GM18499 (cell line): Measurements from ENCODE around the gene RAB14.

Source experiments
- ATAC-seq: cut with Tn5 transposase; IDR thresholded peaks from one replicate; pipeline ENCODE4 v1.9.1; 2021; ENCODE audit warnings: moderate number of reproducible peaks; ENCODE audit not compliant: insufficient read depth, unreplicated experiment

The RAB14 gene

DNA sequence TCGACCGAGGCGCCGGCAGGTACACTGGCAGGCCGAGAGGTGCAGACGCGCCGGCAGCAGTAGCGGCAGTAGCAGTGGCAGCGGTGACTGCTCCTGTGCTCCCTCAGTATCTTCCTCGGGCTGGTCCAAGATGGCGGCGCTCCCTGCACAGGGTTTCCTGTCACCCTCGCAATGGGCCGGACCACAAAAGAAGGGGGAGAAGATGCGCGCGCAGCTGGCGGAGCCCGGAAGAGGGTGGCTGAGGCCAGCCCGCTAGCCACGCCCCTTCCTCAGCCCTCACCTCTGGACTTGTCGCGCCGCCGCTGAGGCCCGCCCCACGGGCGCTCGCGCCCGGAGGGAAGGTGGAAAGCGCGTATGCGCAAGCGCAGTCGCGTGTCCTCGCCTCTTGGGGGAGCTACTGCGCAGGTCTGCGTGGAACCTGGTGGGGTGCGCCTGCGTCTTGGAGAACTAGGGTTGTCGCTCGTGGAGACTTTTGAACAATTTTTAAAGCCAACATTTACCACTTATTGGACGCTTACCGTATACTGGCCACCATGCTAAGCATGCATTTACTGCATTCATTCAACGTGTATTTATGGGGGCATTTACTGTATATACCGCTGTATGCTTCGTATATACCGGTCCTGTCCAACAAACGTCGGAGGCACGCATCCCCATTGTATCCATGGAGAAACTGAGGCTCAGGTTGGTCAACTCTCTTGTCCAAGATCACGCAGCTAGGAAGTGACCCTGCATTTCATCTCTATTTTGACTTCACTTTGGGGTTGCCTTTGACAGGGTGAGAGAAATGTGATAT is at the start of gene RAB14:
Gene RAB14 (minus strand): TSS at position 132 of the 796 bp plus-strand sequence. CDS start 8,457 bp downstream, outside the sequence.
- peak; percentile 82 for ATAC-seq

DNA sequence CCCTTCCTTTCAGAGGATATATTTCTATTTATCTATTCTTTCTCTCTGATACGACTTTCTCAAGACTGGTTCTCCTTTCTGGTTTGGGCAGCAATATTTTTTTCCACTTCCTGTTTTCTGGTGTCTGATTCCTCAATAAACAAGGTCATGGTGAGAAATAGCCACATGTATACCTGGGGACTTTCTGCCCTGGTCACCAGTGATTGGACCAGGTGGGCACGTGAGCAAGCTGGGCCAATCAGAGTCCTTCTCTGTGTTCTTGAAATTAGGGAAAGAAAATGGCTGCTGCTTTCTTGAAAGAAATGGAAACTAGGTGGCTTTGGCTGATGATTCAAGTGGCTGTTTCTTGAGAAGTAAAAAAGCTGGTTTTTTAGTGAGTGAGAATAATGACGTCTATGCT is 47.9 kb upstream of the RAB14 start:
- ATAC-seq = no peak

DNA sequence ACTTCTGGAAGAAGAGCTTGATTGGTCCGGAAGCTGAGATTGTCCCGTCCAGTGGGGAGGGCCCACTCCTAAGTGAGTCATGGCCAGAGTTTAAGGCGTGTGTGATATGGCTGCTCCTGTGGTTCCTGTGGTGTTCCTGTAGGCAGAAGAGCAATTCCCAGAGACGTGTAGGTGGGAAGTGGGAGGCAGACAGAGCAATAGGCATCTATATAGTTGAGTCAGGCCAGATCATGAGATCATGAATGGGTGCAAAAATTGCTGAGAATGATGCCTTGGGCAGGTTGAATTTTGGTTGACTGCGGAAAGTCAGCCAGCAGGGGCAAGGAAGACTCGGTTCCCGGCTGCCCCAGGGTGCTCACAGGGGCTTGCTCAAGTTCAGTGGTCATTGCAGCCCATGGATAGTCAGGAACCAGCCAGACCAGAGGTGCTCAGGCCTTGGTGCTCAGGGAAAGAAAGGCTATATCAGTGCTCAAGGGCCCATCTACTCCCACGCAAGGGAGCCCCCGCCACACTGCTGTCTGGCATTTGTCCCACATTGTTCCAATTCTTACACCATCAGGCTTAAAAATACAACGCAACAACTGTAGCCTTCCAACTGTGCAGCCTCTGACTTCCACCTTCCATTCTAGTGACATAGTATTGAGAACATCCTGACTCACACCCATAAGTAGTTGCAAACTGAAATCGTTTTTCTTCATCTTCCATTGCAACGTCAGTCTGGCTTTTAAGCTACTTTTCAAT is 45.3 kb upstream of the RAB14 start:
- ATAC-seq = no peak

DNA sequence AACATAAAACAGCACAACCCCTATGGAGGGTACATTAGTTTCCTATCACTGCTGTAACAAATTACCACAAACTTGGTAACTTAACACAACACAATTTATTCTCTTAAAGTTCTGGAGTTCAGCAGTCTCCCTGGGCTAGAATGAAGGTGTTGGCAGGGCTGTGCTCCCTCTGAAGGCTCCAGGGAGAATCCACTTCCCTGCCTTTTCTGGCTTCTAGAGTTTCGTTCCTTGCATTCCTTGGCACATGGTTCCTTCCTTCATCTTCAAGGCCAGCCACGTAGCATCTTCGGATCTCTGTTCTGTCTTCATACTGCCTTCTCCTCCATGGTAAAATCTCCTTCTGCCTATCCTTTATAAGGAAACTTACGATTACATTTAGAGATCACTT is 41.3 kb upstream of the RAB14 start:
- ATAC-seq = no peak

- no peak for ATAC-seq
Observed at GRCh38 chr9:121242219-121242958, 40.7 kb upstream of the RAB14 start.

- ATAC-seq = no peak
Observed at GRCh38 chr9:121240472-121241135, 38.9 kb upstream of the RAB14 start.

DNA sequence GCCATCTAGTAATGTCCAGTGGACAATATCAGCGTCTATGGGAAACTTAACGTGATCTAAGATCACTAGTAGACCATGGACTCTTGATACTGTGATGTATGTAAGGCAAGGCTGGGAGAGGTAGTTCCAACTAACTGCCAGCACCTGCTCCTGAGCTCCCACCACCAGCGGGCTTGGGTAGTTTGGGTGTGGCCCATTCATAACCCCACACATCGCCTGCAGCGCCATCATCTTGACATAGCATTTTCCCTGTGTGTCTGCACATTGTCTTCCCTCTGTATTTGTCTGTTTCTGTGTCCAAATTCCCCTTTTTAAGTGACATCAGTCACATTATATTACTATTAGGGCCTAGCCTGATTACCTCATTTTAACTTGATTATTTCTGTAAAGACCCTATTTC is 38.2 kb upstream of the RAB14 start:
- no peak for ATAC-seq

DNA sequence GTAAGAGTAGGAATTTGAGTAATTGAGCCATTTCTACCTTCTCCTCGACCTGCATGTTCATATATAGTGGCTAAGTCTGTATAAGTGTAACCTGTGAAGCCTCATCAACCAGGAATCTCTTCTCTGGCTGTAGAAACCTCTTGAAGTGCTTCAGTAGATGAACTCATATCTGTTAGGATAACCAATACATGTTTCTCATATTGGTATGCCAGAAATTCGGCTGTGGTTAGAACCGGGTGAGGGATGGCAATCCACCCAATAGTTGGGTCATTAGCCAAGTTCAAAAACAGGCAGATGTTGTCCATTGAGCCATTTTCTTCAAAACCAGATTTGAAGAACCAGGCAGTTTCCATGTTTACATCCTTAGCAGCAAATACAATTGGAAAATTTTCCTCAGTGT is 37.4 kb upstream of the RAB14 start:
- ATAC-seq = no peak

GRCh38 chr9:121237916-121238315 is 36.2 kb upstream of the RAB14 start:
- ATAC-seq = no peak

DNA sequence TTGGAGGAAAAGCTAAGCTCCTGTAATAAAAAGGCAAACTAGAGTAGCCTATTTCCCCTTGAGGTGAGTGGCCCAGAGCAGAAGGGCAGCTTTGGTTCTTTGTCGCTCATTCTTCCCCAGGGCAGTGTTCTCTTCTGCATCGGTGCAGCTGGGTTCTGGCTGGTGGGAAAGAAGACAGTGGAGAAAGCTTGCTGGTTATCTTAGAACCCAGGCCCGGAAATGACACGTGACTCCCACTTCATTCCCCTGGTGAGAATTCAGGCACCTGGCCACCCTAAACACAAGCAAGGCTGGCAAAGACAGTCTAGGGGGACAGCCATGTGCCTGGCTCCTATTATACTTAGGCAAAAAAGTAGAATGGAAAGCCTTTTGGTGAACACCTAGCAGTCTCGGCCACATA is 33.8 kb upstream of the RAB14 start:
- no peak for ATAC-seq

GRCh38 chr9:121234832-121235161 is 33.1 kb upstream of the RAB14 start:
- ATAC-seq = no peak

DNA sequence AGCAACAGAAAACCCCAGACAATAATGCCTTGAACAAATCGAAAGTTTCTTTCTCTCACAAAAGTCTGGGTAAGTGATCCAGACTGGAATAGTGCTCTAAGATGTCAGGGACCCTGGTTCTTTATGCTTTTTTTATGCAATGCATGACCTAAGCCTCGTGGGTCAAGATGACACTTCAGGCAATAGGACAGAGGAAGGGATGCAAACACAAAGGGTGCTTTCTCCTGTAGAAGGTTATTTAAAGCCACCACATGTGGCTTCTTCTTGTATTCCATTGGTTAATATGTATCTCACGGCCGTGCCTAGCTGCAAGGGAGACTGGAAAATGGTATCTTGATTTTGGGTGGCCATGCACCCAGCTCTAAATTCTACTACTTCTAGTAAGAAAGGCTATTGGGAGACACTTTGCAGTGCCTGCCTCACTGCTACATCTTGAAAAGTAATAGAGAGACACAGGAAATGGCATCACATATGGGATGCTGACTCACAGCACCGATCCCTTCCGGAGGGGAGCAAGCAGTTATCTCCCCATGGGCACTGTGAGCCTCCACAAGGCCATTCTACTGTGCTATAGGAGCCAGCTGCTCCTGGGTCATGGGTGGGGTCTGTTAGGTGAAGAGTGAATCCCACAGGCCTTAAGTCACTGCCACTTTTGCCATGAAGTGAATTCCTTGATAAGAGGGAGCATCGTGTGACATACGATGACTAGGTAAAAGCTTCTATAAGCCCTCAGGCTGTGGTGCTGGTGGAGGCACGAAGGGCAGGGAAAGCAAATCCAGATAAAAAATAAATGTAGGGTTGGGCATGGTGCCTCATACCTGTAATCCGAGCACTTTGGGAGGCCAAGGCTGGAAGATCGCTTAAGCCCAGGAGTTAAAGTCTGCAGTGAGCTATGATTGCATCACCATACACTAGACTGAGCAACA is 32.5 kb upstream of the RAB14 start:
- no peak for ATAC-seq

- no peak for ATAC-seq
Observed at GRCh38 chr9:121232251-121232650, 30.6 kb upstream of the RAB14 start.

GRCh38 chr9:121230256-121230655 is 28.6 kb upstream of the RAB14 start:
- ATAC-seq = no peak

DNA sequence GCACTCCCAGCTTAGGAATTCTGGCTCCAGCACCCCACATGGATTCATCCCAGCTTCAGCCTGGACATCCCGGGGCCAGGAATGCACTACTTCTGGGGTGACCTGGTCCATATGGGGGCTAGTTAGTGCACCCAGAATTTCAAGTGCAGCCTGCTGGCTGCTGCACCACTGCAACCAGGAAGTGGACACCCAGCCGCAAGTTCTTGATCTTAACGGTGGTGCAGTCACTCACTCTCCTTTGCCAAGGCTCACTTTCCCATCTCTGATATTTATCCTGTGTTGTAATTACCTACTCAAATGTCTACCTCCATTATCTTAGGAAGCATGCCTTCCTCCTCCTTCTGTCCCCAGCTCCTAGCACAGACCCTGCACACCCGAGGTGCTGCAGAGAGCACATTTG is 26.2 kb upstream of the RAB14 start:
- ATAC-seq = no peak

DNA sequence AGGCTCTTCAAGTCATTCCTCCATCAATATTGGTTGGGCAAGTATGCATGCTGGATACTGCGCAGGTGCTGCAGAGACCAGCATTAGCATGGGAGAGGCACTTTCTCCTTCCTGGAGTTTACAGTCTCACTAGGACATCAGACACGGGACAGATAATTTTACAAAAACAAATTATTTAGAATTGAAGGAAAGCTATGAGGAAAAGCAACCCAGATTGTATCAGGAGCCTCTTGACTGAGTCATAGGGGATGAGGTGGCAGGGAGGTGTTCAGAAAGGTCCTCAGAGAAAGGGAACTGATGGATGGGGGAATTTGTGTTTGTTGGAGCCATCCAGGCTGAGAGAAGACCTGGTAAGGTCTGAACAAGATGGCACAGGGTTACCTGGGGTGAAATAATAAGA is 24.5 kb upstream of the RAB14 start:
- no peak for ATAC-seq

DNA sequence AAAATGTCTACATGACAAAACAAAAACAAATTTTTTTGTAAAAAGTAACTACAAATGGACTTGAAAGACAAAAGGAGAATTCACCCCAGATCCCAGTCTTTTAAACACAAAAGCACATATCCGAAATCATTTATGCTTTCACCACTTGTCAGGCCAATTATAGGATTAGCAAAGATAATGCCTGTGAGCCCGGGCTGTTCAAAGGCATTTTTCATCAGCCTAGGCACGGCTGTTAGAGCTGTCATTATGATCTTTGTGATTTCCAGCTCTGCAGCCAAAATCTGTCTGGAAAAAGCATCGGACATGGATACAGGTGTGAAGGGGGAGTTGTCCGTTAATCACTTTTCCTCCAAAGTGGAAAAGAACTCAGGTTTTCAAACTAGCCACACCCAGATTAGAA is 23.6 kb upstream of the RAB14 start:
- no peak for ATAC-seq

GRCh38 chr9:121222524-121223171 is 21.0 kb upstream of the RAB14 start:
- no peak for ATAC-seq

GRCh38 chr9:121221664-121222055 is 20.0 kb upstream of the RAB14 start:
- ATAC-seq = no peak
